ENCODE data around the gene ACSS1.

The ACSS1 gene

GRCh38 chr20:24979036-24979960 is 78.6 kb downstream of the ACSS1 start:
- H3K4me3 ChIP-seq (ENCODE audit: low read length), result no peak overlapping the region
- H3K27me3 ChIP-seq (ENCODE audit: control insufficient read depth, insufficient read depth, low read length), result no peaks in the 10 kb centered on the region
- H3K9ac ChIP-seq (ENCODE audit: low read depth, low read length), result no peak overlapping the region
- no peaks in the 10 kb centered on the region for H3K4me1 ChIP-seq (ENCODE audit: control insufficient read depth, insufficient read depth, low read length)
- no peak overlapping the region for H3K4me2 ChIP-seq (ENCODE audit: low read length)
- H3K36me3 ChIP-seq (ENCODE audit: insufficient read depth, low read length), result peaks cover 51% of the 10 kb centered on the region
- H3K9me3 ChIP-seq (replicated peaks; ENCODE audit: low read length), result peaks cover 9% of the 10 kb centered on the region

- peaks cover 52% of the 10 kb centered on the region for H3K36me3 ChIP-seq (ENCODE audit: insufficient read depth, low read length)
- no peaks in the 10 kb centered on the region for H3K4me1 ChIP-seq (ENCODE audit: control insufficient read depth, insufficient read depth, low read length)
- no peak overlapping the region for H3K9ac ChIP-seq (ENCODE audit: low read depth, low read length)
- H3K9me3 ChIP-seq (replicated peaks; ENCODE audit: low read length), result peaks cover 9% of the 10 kb centered on the region
- no peak overlapping the region for H3K4me3 ChIP-seq (ENCODE audit: low read length)
- H3K27me3 ChIP-seq (ENCODE audit: control insufficient read depth, insufficient read depth, low read length), result no peaks in the 10 kb centered on the region
- H3K4me2 ChIP-seq (ENCODE audit: low read length), result no peak overlapping the region
These were observed 79.4 kb downstream of the ACSS1 start for GRCh38 chr20:24978513-24978912.

GRCh38 chr20:24977797-24978196 is 80.1 kb downstream of the ACSS1 start:
- Histone ChIP-seq H3K36me3 (ENCODE audit: insufficient read depth, low read length) (peaks cover 53% of the 10 kb centered on the region), H3K4me3 (ENCODE audit: low read length) (no peak overlapping the region), H3K4me1 (ENCODE audit: control insufficient read depth, insufficient read depth, low read length) (no peaks in the 10 kb centered on the region)

GRCh38 chr20:24977336-24977735 is 80.6 kb downstream of the ACSS1 start:
- H3K4me3 ChIP-seq (ENCODE audit: low read length), result no peak overlapping the region
- H3K36me3 ChIP-seq (ENCODE audit: insufficient read depth, low read length), result peaks cover 56% of the 10 kb centered on the region
- H3K4me1 ChIP-seq (ENCODE audit: control insufficient read depth, insufficient read depth, low read length), result no peaks in the 10 kb centered on the region
- H3K27me3 ChIP-seq (ENCODE audit: control insufficient read depth, insufficient read depth, low read length), result no peaks in the 10 kb centered on the region
- H3K9me3 ChIP-seq (replicated peaks; ENCODE audit: low read length), result peaks cover 9% of the 10 kb centered on the region
- no peak overlapping the region for H3K4me2 ChIP-seq (ENCODE audit: low read length)
- no peak overlapping the region for H3K9ac ChIP-seq (ENCODE audit: low read depth, low read length)

More at GRCh38 chr20:24977797-24978196, 80.1 kb downstream of the ACSS1 start:
- Histone ChIP-seq H3K4me2 (ENCODE audit: low read length) (no peak overlapping the region), H3K9ac (ENCODE audit: low read depth, low read length) (no peak overlapping the region), H3K9me3 (replicated peaks; ENCODE audit: low read length) (peaks cover 9% of the 10 kb centered on the region), H3K27me3 (ENCODE audit: control insufficient read depth, insufficient read depth, low read length) (no peaks in the 10 kb centered on the region)

- no peaks in the 10 kb centered on the region for H3K4me1 ChIP-seq (ENCODE audit: control insufficient read depth, insufficient read depth, low read length)
- no peak overlapping the region for H3K9ac ChIP-seq (ENCODE audit: low read depth, low read length)
- H3K27me3 ChIP-seq (ENCODE audit: control insufficient read depth, insufficient read depth, low read length), result no peaks in the 10 kb centered on the region
- no peak overlapping the region for H3K4me2 ChIP-seq (ENCODE audit: low read length)
- H3K4me3 ChIP-seq (ENCODE audit: low read length), result no peak overlapping the region
- no peaks in the 10 kb centered on the region for H3K9me3 ChIP-seq (replicated peaks; ENCODE audit: low read length)
- peaks cover 47% of the 10 kb centered on the region for H3K36me3 ChIP-seq (ENCODE audit: insufficient read depth, low read length)
These were observed 85.6 kb downstream of the ACSS1 start for GRCh38 chr20:24972341-24972740.

- no peak overlapping the region for H3K4me2 ChIP-seq (ENCODE audit: low read length)
- H3K27me3 ChIP-seq (ENCODE audit: control insufficient read depth, insufficient read depth, low read length), result no peaks in the 10 kb centered on the region
- no peaks in the 10 kb centered on the region for H3K9me3 ChIP-seq (replicated peaks; ENCODE audit: low read length)
- H3K36me3 ChIP-seq (ENCODE audit: insufficient read depth, low read length), result peaks cover 44% of the 10 kb centered on the region
- H3K4me1 ChIP-seq (ENCODE audit: control insufficient read depth, insufficient read depth, low read length), result no peaks in the 10 kb centered on the region
- no peak overlapping the region for H3K9ac ChIP-seq (ENCODE audit: low read depth, low read length)
- no peak overlapping the region for H3K4me3 ChIP-seq (ENCODE audit: low read length)
These were observed 86.4 kb downstream of the ACSS1 start for GRCh38 chr20:24971376-24972101.

- no peaks in the 10 kb centered on the region for H3K27me3 ChIP-seq (ENCODE audit: control insufficient read depth, insufficient read depth, low read length)
- no peak overlapping the region for H3K4me3 ChIP-seq (ENCODE audit: low read length)
- H3K9ac ChIP-seq (ENCODE audit: low read depth, low read length), result no peak overlapping the region
- no peaks in the 10 kb centered on the region for H3K9me3 ChIP-seq (replicated peaks; ENCODE audit: low read length)
- no peak overlapping the region for H3K4me2 ChIP-seq (ENCODE audit: low read length)
- no peaks in the 10 kb centered on the region for H3K4me1 ChIP-seq (ENCODE audit: control insufficient read depth, insufficient read depth, low read length)
- H3K36me3 ChIP-seq (ENCODE audit: insufficient read depth, low read length), result peaks cover 51% of the 10 kb centered on the region
These were observed 87.2 kb downstream of the ACSS1 start for GRCh38 chr20:24970754-24971153.

GRCh38 chr20:24970030-24970553 is 87.8 kb downstream of the ACSS1 start:
- H3K36me3 ChIP-seq (ENCODE audit: insufficient read depth, low read length), result peaks cover 57% of the 10 kb centered on the region
- no peaks in the 10 kb centered on the region for H3K9me3 ChIP-seq (replicated peaks; ENCODE audit: low read length)
- no peak overlapping the region for H3K4me2 ChIP-seq (ENCODE audit: low read length)

GRCh38 chr20:24969186-24970029 is 88.5 kb downstream of the ACSS1 start:
- Histone ChIP-seq H3K9ac (ENCODE audit: low read depth, low read length) (no peak overlapping the region), H3K36me3 (ENCODE audit: insufficient read depth, low read length) (peaks cover 64% of the 10 kb centered on the region), H3K4me1 (ENCODE audit: control insufficient read depth, insufficient read depth, low read length) (no peaks in the 10 kb centered on the region)

More at GRCh38 chr20:24970030-24970553, 87.8 kb downstream of the ACSS1 start:
- Histone ChIP-seq H3K9ac (ENCODE audit: low read depth, low read length) (no peak overlapping the region), H3K4me3 (ENCODE audit: low read length) (no peak overlapping the region), H3K27me3 (ENCODE audit: control insufficient read depth, insufficient read depth, low read length) (no peaks in the 10 kb centered on the region), H3K4me1 (ENCODE audit: control insufficient read depth, insufficient read depth, low read length) (no peaks in the 10 kb centered on the region)

GRCh38 chr20:24968278-24968800 is 89.6 kb downstream of the ACSS1 start:
- Histone ChIP-seq H3K9ac (ENCODE audit: low read depth, low read length) (no peak overlapping the region), H3K27me3 (ENCODE audit: control insufficient read depth, insufficient read depth, low read length) (no peaks in the 10 kb centered on the region), H3K4me3 (ENCODE audit: low read length) (no peak overlapping the region), H3K4me2 (ENCODE audit: low read length) (no peak overlapping the region), H3K4me1 (ENCODE audit: control insufficient read depth, insufficient read depth, low read length) (no peaks in the 10 kb centered on the region), H3K36me3 (ENCODE audit: insufficient read depth, low read length) (peaks cover 69% of the 10 kb centered on the region), H3K9me3 (replicated peaks; ENCODE audit: low read length) (no peaks in the 10 kb centered on the region)

More at GRCh38 chr20:24969186-24970029, 88.5 kb downstream of the ACSS1 start:
- H3K4me3 ChIP-seq (ENCODE audit: low read length), result no peak overlapping the region
- no peak overlapping the region for H3K4me2 ChIP-seq (ENCODE audit: low read length)
- no peaks in the 10 kb centered on the region for H3K9me3 ChIP-seq (replicated peaks; ENCODE audit: low read length)
- H3K27me3 ChIP-seq (ENCODE audit: control insufficient read depth, insufficient read depth, low read length), result no peaks in the 10 kb centered on the region

Data from skeletal muscle satellite cell (primary cell).